Stimulated activated CD4-positive, alpha-beta T cell treated with anti-CD3 and anti-CD28 coated beads, Interleukin-15, amount 100 ng/mL, for 1 hour (primary cell): Measurements from ENCODE around the gene RGMA.

Experiments used
- DNase-seq, 2 donors: peaks; one replicate each; pipeline ENCODE4 v3.0.0-alpha.2; 2020; ENCODE audit warnings: low read depth in 1 of 2, low spot score in 1 of 2

Gene RGMA

GRCh38 chr15:93088981-93089726 lies at the start of gene RGMA:
Gene RGMA, minus strand, starts transcription at chr15:93089211. Its CDS starts 279 bp downstream, at chr15:93088932.
- DNase-seq: no peak

GRCh38 chr15:93136606-93137005 lies 47.6 kb upstream of the RGMA start:
- DNase-seq: no peak

- no peak for DNase-seq
Observed at GRCh38 chr15:93135997-93136397, 47.0 kb upstream of the RGMA start.

GRCh38 chr15:93135459-93135858 lies 46.4 kb upstream of the RGMA start:
- DNase-seq: no peak

GRCh38 chr15:93131485-93132095 lies 42.6 kb upstream of the RGMA start:
- DNase-seq: no peak

GRCh38 chr15:93129702-93130488 lies 40.9 kb upstream of the RGMA start:
- DNase-seq: no peak

GRCh38 chr15:93127286-93127685 lies 38.3 kb upstream of the RGMA start:
- DNase-seq: no peak

GRCh38 chr15:93126599-93126998 lies 37.6 kb upstream of the RGMA start:
- DNase-seq: no peak

- no peak for DNase-seq
Observed at GRCh38 chr15:93126148-93126547, 37.1 kb upstream of the RGMA start.

GRCh38 chr15:93124126-93124525 lies 35.1 kb upstream of the RGMA start:
- DNase-seq: no peak

- DNase-seq: no peak
Observed at GRCh38 chr15:93121973-93122910, 33.2 kb upstream of the RGMA start.

- no peak for DNase-seq
Observed at GRCh38 chr15:93121107-93121506, 32.1 kb upstream of the RGMA start.

GRCh38 chr15:93118904-93119303 lies 29.9 kb upstream of the RGMA start:
- DNase-seq: no peak

- DNase-seq: no peak
Observed at GRCh38 chr15:93111451-93111850, 22.4 kb upstream of the RGMA start.

- DNase-seq: no peak
Observed at GRCh38 chr15:93110502-93111040, 21.6 kb upstream of the RGMA start.

- DNase-seq: no peak
Observed at GRCh38 chr15:93109336-93110102, 20.5 kb upstream of the RGMA start.

GRCh38 chr15:93107646-93108045 lies 18.6 kb upstream of the RGMA start:
- DNase-seq: no peak

GRCh38 chr15:93105485-93105884 lies 16.5 kb upstream of the RGMA start:
- DNase-seq: no peak

- DNase-seq: no peak
Observed at GRCh38 chr15:93103823-93104222, 14.8 kb upstream of the RGMA start.

- DNase-seq: no peak
Observed at GRCh38 chr15:93102211-93102610, 13.2 kb upstream of the RGMA start.
